Activated CD4-positive, alpha-beta T cell treated with anti-CD3 and anti-CD28 coated beads, Interleukin-2, amount 10 ng/mL, durations not matched to agents 7 days and 5 days (primary cell): ENCODE measurements around the gene SHC1. TPM values are rescaled to one million over a fixed set of nuclear protein-coding genes. Genes with fewer than 3 reads are reported as not detected.

Source experiments
- CTCF ChIA-PET: fragments of 350-600 bp; sonication (Branson Sonifier 250); formaldehyde crosslinking; loops from one replicate; lab custom pipeline; 2021; ENCODE audit warnings: antibody characterized with exemption; lab: Charles Lee
- POLR2A ChIA-PET: fragments of 350-600 bp; sonication (Branson Sonifier 250); formaldehyde crosslinking; loops from one replicate; lab custom pipeline; 2021; ENCODE audit warnings: antibody characterized with exemption; lab: Charles Lee
- DNase-seq: peaks from one replicate; pipeline ENCODE4 v3.0.0-alpha.2; 2020
- H3K27ac Mint-ChIP-seq: one replicate; pipeline ENCODE4 v1.8.0; 2021; ENCODE audit warnings: mild to moderate bottlenecking, moderate library complexity, mixed read lengths
- H3K27me3 Mint-ChIP-seq: one replicate; pipeline ENCODE4 v1.8.0; 2021; ENCODE audit warnings: mixed read lengths
- H3K36me3 Mint-ChIP-seq: one replicate; pipeline ENCODE4 v1.8.0; 2021; ENCODE audit warnings: low read depth, mixed read lengths
- H3K4me1 Mint-ChIP-seq: one replicate; pipeline ENCODE4 v1.8.0; 2021; ENCODE audit warnings: mixed read lengths
- H3K4me3 Mint-ChIP-seq: one replicate; pipeline ENCODE4 v1.8.0; 2021; ENCODE audit warnings: mild to moderate bottlenecking, moderate library complexity, mixed read lengths
- H3K9me3 Mint-ChIP-seq: one replicate; pipeline ENCODE4 v1.8.0; 2021; ENCODE audit warnings: mixed read lengths
- total RNA-seq, 2 experiments: library from RNA; stranded (reverse); gene quantifications; one replicate each; pipeline ENCODE4 v1.2.3, GENCODE V29; 2021

The SHC1 gene
- total RNA-seq, 2 experiments from 2014 or later: 75.1 to 104 TPM

DNA sequence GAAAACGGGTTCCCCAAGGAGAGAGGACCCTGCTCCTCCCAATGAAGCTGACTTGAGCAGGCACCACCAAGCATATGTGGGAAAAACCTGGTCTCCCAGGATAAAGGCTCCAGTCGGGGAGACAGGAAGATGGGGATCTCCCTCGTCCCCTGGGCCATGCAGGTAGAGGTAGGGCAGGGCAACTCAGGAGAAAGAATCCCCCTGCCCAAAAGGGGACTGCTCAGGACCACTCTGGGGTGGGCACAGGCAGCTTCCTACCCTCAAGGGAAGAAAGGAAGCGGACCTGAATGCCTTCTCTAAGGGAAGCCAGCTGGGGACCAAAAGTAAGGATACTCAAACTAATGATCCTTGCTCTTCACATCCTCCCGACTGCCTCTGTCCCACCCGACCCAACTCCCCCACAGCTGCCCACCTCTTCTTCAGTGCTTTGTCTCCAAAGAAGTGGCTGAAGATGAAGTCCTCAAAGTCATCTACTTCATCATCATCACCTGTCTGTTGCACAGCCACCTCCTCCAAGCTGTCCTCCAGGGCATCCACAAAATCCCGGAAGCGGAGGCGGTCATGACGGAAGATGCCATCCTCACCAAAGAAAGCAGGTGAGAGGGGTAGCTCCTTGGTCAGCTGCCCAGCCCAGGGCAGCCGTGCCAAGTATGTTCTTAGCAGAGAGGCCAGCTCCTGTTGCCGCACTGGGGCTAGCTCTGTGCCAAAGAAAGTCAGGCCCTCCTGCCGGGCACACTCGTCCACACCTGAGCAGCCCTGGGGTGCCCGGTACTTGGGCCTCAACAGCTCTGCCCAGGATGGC, 25.2 kb downstream of the SHC1 start:
- no peaks in the 10 kb centered on the region for H3K9me3 Mint-ChIP-seq

DNA sequence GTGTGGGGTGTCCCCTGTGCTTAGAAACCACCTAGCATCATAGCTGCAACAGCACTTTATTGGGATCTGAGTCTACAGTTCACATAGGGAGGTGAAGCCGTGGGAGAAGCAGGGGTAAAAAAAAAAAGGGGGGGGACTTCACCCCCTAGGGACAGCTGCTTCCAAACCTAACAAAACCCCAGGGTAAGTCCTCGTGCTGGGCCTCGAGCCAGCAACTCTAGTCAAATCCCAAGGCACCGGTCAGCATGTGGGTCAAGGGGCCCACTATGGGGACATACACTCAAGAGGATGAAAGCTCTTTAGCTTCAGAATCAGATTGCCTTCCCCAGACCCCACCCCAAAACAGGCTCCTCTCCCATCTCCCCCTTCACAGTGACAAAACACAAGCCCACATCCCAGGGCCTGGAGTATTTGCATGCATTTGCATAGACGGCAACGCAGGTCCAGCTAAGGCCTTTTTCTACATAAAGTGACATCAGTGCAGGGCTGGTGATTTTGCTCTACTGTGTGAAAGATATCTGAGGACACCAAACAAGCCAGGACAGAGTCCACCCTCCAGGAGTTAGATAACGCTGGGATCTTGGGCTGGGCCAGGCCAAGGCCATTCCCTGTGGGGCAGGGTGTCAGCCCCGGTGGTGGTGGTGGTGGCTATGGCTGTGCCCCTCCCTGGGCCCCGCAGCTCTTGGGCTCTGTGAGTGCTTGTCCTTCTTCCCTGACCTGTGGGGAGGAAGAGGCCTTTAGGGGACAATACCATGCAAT, 26.0 kb downstream of the SHC1 start:
- H3K9me3 Mint-ChIP-seq: no peaks in the 10 kb centered on the region
- H3K27me3 Mint-ChIP-seq: no peaks in the 10 kb centered on the region
- H3K4me1 Mint-ChIP-seq: peaks cover 56% of the 10 kb centered on the region
- ChIA-PET POLR2A (interaction anchor here (1.6 kb wide), 1 partner anchor 11 kb away, joined by 7 read pairs; the partner anchor contains the start of gene PBXIP1), CTCF (interaction anchor here (0.5 to 2.0 kb wide), 16 partner anchors 62 to 648 kb away, joined by 3 to 8 read pairs (median 3); partner anchors contain the start of genes CHRNB2 and KRTCAP2)
- H3K4me3 Mint-ChIP-seq: no peak overlapping the region
- no peak for DNase-seq
- peaks cover 28% of the 10 kb centered on the region for H3K36me3 Mint-ChIP-seq
- H3K27ac Mint-ChIP-seq: peak overlapping the region; percentile 38

More for the DNA sequence above, 25.2 kb downstream of the SHC1 start:
- Mint-ChIP-seq H3K4me1 (peaks cover 52% of the 10 kb centered on the region), H3K4me3 (no peak overlapping the region), H3K27ac (no peak overlapping the region), H3K27me3 (no peaks in the 10 kb centered on the region), H3K36me3 (peaks cover 28% of the 10 kb centered on the region)
- POLR2A ChIA-PET: interaction anchor here (0.5 kb wide), 1 partner anchor 38 kb away, joined by 3 read pairs; no protein-coding TSS in a partner anchor
- CTCF ChIA-PET: interaction anchor here (1.0 to 2.0 kb wide), 7 partner anchors 8 to 385 kb away, joined by 3 to 6 read pairs (median 3); partner anchors contain the start of gene PMVK
- no peak for DNase-seq

DNA sequence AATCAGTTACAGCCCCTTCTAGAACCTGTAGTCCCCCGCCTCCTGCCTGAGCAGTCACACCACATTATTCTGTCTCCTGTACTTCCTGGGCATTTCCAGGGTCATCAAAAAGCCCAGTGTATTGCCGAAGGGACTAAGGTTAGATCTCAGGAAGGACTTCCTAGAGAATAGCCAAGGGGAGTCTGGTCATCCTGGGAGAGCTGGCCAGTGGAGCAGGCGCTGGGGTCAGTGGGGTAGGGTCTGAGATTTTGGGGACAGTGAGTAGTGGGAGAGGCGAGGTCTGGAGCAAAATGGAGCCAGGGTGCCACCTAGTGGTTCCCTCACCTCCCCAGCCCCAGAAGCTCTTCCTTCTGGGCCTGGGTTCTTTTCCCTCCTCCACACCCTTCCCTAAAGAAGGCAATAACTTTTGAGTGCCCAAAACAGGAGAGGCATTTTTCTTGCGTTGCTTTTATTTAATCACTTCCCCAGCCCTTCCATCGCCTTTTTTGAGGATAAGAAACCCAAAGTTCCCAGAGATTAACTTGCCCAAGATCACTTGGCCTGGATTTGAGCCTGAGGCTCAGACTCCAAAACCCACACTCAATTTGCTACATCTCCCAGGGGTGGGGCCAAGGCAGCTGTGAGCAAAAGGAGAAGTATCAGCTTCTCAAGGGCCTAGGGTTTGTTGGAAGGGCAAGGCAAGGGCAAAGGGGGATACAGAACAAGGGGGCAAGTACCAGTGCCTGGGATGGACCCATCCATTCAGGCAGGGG, 26.7 kb downstream of the SHC1 start:
- Mint-ChIP-seq H3K4me1 (peaks cover 57% of the 10 kb centered on the region), H3K4me3 (no peak overlapping the region), H3K27me3 (no peaks in the 10 kb centered on the region), H3K36me3 (peaks cover 26% of the 10 kb centered on the region), H3K27ac (peak overlapping the region; percentile 88), H3K9me3 (no peaks in the 10 kb centered on the region)
- CTCF ChIA-PET: interaction anchor here (0.5 to 2.0 kb wide), 15 partner anchors 63 to 647 kb away, joined by 3 to 8 read pairs (median 3); partner anchors contain the start of genes CHRNB2 and KRTCAP2
- POLR2A ChIA-PET: interaction anchor here (0.6 to 1.6 kb wide), 3 partner anchors 12 to 229 kb away, joined by 3 to 7 read pairs (median 4); partner anchors contain the start of gene PBXIP1
- DNase-seq: peak; percentile 43

GRCh38 chr1:154941333-154942013, 29.1 kb downstream of the SHC1 start:
- H3K4me1 Mint-ChIP-seq: peaks cover 68% of the 10 kb centered on the region
- H3K27me3 Mint-ChIP-seq: no peaks in the 10 kb centered on the region

DNA sequence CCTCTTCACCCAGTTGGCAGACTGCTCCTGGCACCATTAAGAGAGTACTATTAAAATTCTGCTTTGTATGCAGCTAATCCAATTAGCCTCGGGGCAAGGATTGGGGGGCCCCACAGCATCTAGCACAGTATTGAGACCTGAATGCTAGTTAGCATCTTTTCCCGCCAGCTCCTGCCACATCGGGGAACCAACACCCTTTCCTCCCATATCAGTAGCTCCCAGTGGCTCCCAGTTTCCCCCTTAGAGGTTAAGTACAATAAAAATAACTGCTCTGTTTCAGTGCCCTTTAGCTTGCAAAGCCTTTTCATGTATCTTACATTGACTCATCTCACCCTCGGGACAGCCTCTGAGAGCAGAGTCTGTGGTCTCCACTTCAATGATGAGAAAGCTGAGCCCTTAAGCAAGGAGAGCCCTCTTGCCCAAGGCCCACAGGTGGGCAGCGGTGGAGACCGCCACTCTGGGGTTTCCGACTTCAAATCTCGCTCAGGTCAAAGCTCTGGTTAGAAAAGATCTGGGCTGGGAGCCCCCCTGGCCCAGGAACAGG, 29.8 kb downstream of the SHC1 start:
- no peak overlapping the region for H3K4me3 Mint-ChIP-seq
- DNase-seq: no peak
- H3K27ac Mint-ChIP-seq: peak overlapping the region; percentile 76
- ChIA-PET CTCF (interaction anchor here (0.7 to 1.9 kb wide), 5 partner anchors 21 to 169 kb away, joined by 3 to 9 read pairs (median 3); partner anchors contain the start of gene PYGO2), POLR2A (interaction anchor here (0.6 to 1.2 kb wide), 2 partner anchors 14 to 342 kb away, joined by 3 to 4 read pairs; no protein-coding TSS in a partner anchor)
- H3K4me1 Mint-ChIP-seq: peaks cover 74% of the 10 kb centered on the region
- H3K9me3 Mint-ChIP-seq: no peaks in the 10 kb centered on the region
- no peaks in the 10 kb centered on the region for H3K27me3 Mint-ChIP-seq
- peaks cover 10% of the 10 kb centered on the region for H3K36me3 Mint-ChIP-seq

More at GRCh38 chr1:154941333-154942013, 29.1 kb downstream of the SHC1 start:
- CTCF ChIA-PET: interaction anchor here (0.8 to 1.9 kb wide), 4 partner anchors 20 to 170 kb away, joined by 3 to 9 read pairs (median 4); partner anchors contain the start of gene PYGO2
- POLR2A ChIA-PET: interaction anchor here (1.2 kb wide), 1 partner anchor 14 kb away, joined by 3 read pairs; no protein-coding TSS in a partner anchor
- H3K4me3 Mint-ChIP-seq: no peak overlapping the region
- H3K36me3 Mint-ChIP-seq: peaks cover 14% of the 10 kb centered on the region
- no peak for DNase-seq
- H3K9me3 Mint-ChIP-seq: no peaks in the 10 kb centered on the region
- H3K27ac Mint-ChIP-seq: peak overlapping the region; percentile 88

GRCh38 chr1:154940213-154940560, 30.4 kb downstream of the SHC1 start:
- Mint-ChIP-seq H3K4me1 (peaks cover 80% of the 10 kb centered on the region), H3K27ac (peak overlapping the region; percentile 75), H3K9me3 (no peaks in the 10 kb centered on the region), H3K36me3 (peaks cover 10% of the 10 kb centered on the region), H3K4me3 (no peak overlapping the region), H3K27me3 (no peaks in the 10 kb centered on the region)
- no peak for DNase-seq
- ChIA-PET CTCF (interaction anchor here (0.6 to 1.9 kb wide), 6 partner anchors 21 to 423 kb away, joined by 3 to 9 read pairs (median 4); partner anchors contain the start of gene PYGO2), POLR2A (interaction anchor here (0.6 to 1.2 kb wide), 2 partner anchors 15 to 341 kb away, joined by 3 to 4 read pairs; no protein-coding TSS in a partner anchor)

DNA sequence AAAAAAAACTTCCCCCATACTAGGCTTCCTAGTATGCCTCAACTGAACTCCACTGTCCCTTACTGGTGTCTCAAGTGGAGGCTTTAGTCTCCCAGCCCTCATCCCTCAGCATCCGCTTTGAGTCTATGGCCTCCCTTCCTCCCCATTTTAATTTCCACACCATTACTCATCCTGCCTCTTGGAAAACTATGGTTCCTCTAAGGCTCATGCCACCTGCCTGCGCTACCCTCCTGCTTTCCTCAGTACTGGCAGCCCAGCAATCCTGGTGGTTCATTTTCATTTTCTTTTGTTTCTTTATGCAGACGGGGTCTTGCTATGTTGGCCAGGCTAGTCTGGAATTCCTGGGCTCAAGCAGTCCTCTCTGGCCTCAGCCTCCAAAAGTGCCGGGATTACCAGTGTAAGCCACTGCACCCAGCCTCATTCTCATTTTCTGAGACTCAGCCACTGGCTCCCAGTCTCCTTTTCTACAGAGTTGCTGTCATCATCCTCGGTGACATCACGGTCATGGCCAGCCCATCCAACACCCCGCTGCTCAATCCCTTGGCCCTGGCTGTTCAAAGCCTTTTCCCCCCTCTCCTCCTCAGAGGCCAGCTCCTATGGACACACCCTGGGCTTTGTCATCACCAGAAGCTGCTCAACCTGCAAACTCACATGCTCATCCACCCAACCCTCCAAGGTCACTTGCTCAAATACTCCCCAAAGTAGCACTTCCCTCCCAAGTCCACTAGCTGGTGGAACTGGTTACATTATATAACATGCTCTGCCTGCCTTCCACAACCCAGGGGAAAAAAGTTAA, 31.7 kb downstream of the SHC1 start:
- H3K36me3 Mint-ChIP-seq: peaks cover 10% of the 10 kb centered on the region
- H3K27me3 Mint-ChIP-seq: no peaks in the 10 kb centered on the region
- no peak for DNase-seq
- peak overlapping the region; percentile 40 for H3K4me3 Mint-ChIP-seq
- POLR2A ChIA-PET: no interaction called here
- H3K27ac Mint-ChIP-seq: peak overlapping the region; percentile 98
- CTCF ChIA-PET: interaction anchor here (0.6 to 2.1 kb wide), 3 partner anchors 7 to 57 kb away, joined by 3 to 6 read pairs (median 4); no protein-coding TSS in a partner anchor
- no peaks in the 10 kb centered on the region for H3K9me3 Mint-ChIP-seq
- peaks cover 79% of the 10 kb centered on the region for H3K4me1 Mint-ChIP-seq

GRCh38 chr1:154937988-154938386, 32.6 kb downstream of the SHC1 start:
- Mint-ChIP-seq H3K4me1 (peaks cover 71% of the 10 kb centered on the region), H3K27ac (peak overlapping the region; percentile 98), H3K27me3 (no peaks in the 10 kb centered on the region), H3K9me3 (no peaks in the 10 kb centered on the region), H3K36me3 (peaks cover 7% of the 10 kb centered on the region), H3K4me3 (peak overlapping the region; percentile 96)
- CTCF ChIA-PET: interaction anchor here (1.3 to 2.1 kb wide), 2 partner anchors 8 to 113 kb away, joined by 3 to 6 read pairs; partner anchors contain the start of gene ADAM15
- DNase-seq: no peak
- POLR2A ChIA-PET: no interaction called here

DNA sequence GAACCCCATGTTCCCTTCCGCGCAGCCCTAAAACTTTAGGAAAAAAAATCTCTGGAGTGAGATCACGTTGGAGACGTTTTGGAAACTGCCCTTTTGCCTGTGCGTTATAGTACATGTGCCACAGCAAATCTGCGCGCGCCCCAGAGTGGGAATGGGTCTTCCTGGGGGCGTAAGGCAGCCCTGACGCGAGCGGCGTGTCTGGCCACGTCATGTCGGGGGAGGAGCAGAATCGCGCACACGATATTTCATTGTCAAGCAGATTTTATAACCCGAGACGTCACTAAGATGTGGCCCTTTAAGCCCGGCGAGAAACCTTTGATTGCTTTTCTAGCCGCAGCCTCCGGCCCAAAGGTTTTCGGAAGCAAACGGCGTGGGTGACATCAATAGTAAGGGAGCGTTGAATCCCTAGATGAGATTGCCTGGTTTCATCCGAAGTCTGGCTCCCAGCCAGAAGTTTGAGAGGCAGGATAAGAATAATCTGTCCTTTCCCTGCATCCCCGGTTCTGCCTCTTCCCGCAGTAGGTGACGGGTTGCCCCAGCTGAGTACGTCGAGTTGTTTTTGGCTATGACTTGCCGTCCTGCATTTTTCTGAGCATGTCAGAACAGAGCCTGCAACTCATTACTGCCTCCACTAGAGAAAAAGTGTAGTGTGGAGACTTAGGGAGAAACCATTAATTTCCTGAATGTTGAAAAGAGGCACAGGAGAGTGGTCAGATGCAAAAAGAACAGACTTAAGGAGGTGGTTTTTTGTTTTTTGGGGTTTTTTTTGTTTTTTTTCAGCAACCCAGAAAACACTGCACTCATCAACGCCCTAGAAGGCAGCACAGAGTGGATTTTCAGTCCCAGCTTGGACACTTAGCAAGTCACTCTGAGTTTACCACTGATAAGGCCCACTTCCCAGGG, 33.2 kb downstream of the SHC1 start:
- H3K4me1 Mint-ChIP-seq: peaks cover 65% of the 10 kb centered on the region
- CTCF ChIA-PET: interaction anchor here (0.9 to 2.1 kb wide), 17 partner anchors 9 to 378 kb away, joined by 3 to 8 read pairs (median 4); partner anchors contain the start of genes ADAM15, FLAD1, PBXIP1 and PYGO2
- DNase-seq: peak; percentile 92
- H3K36me3 Mint-ChIP-seq: peaks cover 5% of the 10 kb centered on the region
- H3K4me3 Mint-ChIP-seq: peak overlapping the region; percentile 96
- no peaks in the 10 kb centered on the region for H3K27me3 Mint-ChIP-seq
- POLR2A ChIA-PET: interaction anchor here (1.0 kb wide), 1 partner anchor 17 kb away, joined by 3 read pairs; no protein-coding TSS in a partner anchor
- H3K27ac Mint-ChIP-seq: peak overlapping the region; percentile 98
- no peaks in the 10 kb centered on the region for H3K9me3 Mint-ChIP-seq
